Endothelial cell (in vitro differentiated cells): Measurements from ENCODE around the gene ZFYVE19. TPM values are rescaled to one million over a fixed set of nuclear protein-coding genes. Genes with fewer than 3 reads are reported as not detected.

ENCODE experiments used
- DNase-seq: peaks from one replicate; pipeline ENCODE4 v3.0.0; 2021; ENCODE audit warnings: low spot score
- H3K27ac Mint-ChIP-seq: one replicate; pipeline ENCODE4 v1.8.0; 2021; ENCODE audit warnings: mixed read lengths, inconsistent platforms; ENCODE audit not compliant: unreplicated experiment
- H3K27me3 Mint-ChIP-seq: one replicate; pipeline ENCODE4 v1.8.0; 2021; ENCODE audit warnings: mild to moderate bottlenecking, moderate library complexity, mixed read lengths, inconsistent platforms; ENCODE audit not compliant: unreplicated experiment
- H3K36me3 Mint-ChIP-seq: one replicate; pipeline ENCODE4 v1.8.0; 2021; ENCODE audit warnings: mild to moderate bottlenecking, low read depth, mixed read lengths, inconsistent platforms; ENCODE audit not compliant: unreplicated experiment
- H3K4me1 Mint-ChIP-seq: one replicate; pipeline ENCODE4 v1.8.0; 2021; ENCODE audit warnings: mild to moderate bottlenecking, mixed read lengths, inconsistent platforms; ENCODE audit not compliant: unreplicated experiment
- H3K4me3 Mint-ChIP-seq: one replicate; pipeline ENCODE4 v1.8.0; 2021; ENCODE audit warnings: mild to moderate bottlenecking, mixed read lengths, inconsistent platforms; ENCODE audit not compliant: unreplicated experiment
- H3K9me3 Mint-ChIP-seq: one replicate; pipeline ENCODE4 v1.8.0; 2021; ENCODE audit warnings: mixed read lengths, inconsistent platforms; ENCODE audit not compliant: unreplicated experiment
- total RNA-seq: library from RNA; stranded (reverse); fragmentation: NEBNext Ultra II Directional; extraction: Animal tissue kit (Norgen Biotek cat#: 25700); gene quantifications from one replicate; pipeline ENCODE4 v1.2.1, GENCODE V29; 2021; ENCODE audit not compliant: unreplicated experiment
- TF ChIP-seq, protein P1 (sequence below): fragments of 200-600 bp; sonication (generic); IDR thresholded peaks from one replicate; pipeline ENCODE4 v1.5.0; 2021; ENCODE audit warnings: antibody characterized with exemption; ENCODE audit not compliant: unreplicated experiment

ZFYVE19 gene
- total RNA-seq, 1 donor from 2014 or later = 31.5 TPM

DNA sequence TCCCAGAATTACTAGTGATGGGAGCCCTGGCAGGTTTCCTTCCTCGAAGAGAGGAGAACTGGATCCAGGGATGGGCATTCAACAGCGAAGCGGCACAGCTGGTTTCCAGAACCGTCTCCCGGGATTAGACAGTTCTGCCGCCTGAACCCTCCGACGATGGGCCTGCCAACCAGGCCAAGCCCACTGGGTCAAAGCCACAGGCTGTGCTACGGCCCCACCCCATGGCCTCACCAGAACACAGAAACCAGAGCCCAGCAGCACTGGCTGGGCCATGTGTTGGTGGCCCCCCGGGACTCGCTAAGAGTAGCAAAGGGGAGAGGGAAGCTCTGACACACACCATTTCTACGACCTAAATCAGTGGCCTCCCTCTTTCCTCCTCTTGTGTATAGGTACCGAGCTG, 34.9 kb upstream of the ZFYVE19 start:
- Mint-ChIP-seq H3K27ac (no peak overlapping the region), H3K9me3 (no peaks in the 10 kb centered on the region), H3K4me1 (no peaks in the 10 kb centered on the region), H3K27me3 (peaks cover 10% of the 10 kb centered on the region), H3K4me3 (no peak overlapping the region), H3K36me3 (peaks cover 25% of the 10 kb centered on the region)
- no peak for DNase-seq
- TF ChIP-seq, protein P1, sequence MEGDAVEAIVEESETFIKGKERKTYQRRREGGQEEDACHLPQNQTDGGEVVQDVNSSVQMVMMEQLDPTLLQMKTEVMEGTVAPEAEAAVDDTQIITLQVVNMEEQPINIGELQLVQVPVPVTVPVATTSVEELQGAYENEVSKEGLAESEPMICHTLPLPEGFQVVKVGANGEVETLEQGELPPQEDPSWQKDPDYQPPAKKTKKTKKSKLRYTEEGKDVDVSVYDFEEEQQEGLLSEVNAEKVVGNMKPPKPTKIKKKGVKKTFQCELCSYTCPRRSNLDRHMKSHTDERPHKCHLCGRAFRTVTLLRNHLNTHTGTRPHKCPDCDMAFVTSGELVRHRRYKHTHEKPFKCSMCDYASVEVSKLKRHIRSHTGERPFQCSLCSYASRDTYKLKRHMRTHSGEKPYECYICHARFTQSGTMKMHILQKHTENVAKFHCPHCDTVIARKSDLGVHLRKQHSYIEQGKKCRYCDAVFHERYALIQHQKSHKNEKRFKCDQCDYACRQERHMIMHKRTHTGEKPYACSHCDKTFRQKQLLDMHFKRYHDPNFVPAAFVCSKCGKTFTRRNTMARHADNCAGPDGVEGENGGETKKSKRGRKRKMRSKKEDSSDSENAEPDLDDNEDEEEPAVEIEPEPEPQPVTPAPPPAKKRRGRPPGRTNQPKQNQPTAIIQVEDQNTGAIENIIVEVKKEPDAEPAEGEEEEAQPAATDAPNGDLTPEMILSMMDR = no peak

DNA sequence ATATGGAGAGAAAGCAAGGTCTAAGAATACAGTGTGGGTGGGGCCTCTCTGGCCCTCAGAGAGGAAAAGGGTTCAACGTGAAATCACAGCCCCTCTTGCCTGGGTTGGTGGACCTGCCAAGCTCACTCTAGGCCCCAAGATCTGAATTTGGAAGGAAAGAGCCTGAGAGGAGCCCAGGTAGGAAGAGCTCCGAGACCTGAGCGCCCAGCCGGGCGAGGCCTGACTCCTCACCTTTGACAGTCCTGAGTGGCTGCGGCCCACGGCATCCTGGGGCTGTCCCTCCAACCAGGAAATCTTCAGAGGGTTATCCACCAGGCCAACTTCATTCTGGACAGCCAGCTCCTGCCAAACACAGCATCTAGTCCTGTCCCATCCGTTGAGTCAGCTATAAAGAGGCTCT, 33.4 kb upstream of the ZFYVE19 start:
- no peak for DNase-seq
- H3K4me3 Mint-ChIP-seq = no peak overlapping the region
- peaks cover 28% of the 10 kb centered on the region for H3K36me3 Mint-ChIP-seq
- H3K27me3 Mint-ChIP-seq = peaks cover 10% of the 10 kb centered on the region
- H3K27ac Mint-ChIP-seq = no peak overlapping the region
- no peaks in the 10 kb centered on the region for H3K9me3 Mint-ChIP-seq
- TF ChIP-seq, protein P1 = no peak
- H3K4me1 Mint-ChIP-seq = no peaks in the 10 kb centered on the region

DNA sequence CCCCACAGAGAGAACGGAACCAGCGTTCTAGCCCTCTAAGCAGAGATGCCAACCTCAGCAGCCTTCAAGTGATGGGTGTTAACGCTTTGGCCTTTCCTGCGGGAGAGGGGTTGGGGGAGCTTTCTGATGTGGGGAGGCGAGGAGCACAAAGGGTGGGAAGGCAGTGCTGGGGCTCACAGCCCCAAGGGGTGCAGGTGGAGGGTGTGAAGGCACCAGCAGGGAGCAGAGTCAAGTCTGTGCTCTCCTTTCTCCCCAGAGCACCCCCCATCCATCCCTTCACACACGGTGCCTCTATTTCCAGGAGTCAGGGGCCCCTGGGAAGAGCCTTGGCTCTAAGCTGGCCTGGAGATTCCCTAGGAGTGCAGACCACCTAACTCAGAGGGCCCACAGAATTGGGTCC, 33.0 kb upstream of the ZFYVE19 start:
- no peak for DNase-seq
- H3K36me3 Mint-ChIP-seq = peaks cover 29% of the 10 kb centered on the region
- peaks cover 10% of the 10 kb centered on the region for H3K27me3 Mint-ChIP-seq
- H3K9me3 Mint-ChIP-seq = no peaks in the 10 kb centered on the region
- H3K27ac Mint-ChIP-seq = no peak overlapping the region
- H3K4me1 Mint-ChIP-seq = no peaks in the 10 kb centered on the region
- no peak overlapping the region for H3K4me3 Mint-ChIP-seq
- TF ChIP-seq, protein P1 = no peak

DNA sequence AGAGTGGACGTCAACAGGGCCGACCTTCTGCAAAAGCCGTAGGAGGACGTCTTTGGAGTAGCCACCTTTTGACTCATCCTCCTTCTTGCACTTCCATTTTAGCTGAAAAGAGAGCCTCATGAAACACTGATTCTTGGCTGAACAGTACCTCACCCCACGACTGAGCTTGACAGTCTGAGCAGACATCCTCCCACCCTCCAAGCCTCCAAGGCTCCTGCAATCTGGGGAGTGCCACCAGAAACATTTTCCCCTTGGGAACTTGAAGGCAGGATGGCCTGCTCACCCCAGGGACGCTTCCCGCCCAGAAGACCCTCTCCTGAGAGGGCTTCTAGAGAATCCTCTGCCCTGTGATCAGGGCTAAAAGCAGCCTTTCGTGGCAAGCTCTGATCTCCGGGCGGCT, 31.9 kb upstream of the ZFYVE19 start:
- H3K27ac Mint-ChIP-seq = no peak overlapping the region
- peak overlapping the region; percentile 38 for H3K4me3 Mint-ChIP-seq
- no peaks in the 10 kb centered on the region for H3K9me3 Mint-ChIP-seq
- peaks cover 35% of the 10 kb centered on the region for H3K36me3 Mint-ChIP-seq
- DNase-seq = no peak
- TF ChIP-seq, protein P1 = no peak
- no peaks in the 10 kb centered on the region for H3K4me1 Mint-ChIP-seq
- peaks cover 10% of the 10 kb centered on the region for H3K27me3 Mint-ChIP-seq

DNA sequence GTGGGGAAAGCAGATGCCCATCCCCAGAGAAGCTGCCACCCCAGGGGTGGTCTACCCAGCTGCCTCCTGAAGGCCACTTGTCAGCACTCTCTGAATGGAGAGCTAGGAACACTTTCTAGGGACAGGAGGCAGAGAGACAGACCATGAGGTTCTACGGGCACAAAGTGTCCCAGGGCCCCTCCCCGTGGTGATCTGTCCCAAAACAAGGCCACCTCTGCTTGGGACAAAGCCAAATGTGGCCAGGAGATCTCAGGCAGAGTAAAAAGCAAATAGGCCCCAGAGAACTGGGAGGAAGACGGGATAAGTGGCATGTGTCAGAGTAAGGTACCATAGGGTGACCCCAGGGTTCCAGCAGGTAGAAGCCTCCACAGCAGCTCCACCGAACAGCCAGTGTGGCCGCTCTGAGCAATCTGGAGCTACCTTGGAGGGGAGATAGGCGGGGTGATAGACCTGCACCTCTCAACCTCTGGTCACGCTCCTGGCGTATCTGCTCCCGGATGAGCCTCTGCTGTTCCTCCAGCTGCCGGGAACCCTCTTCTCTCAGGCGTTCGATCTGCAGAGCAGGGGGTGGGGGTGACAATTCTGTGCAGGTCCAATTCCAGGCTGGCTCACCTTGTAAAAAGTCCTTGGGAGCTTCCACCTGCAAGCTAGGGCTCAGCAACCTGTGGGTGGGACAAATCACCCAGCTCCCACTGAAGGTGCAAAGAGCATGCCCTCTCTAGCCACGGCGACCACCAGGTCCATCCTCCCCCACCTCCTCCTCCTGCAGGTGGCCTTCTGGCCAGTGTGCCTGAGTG, 31.0 kb upstream of the ZFYVE19 start:
- H3K27ac Mint-ChIP-seq = no peak overlapping the region
- TF ChIP-seq, protein P1 = no peak
- H3K36me3 Mint-ChIP-seq = peaks cover 38% of the 10 kb centered on the region
- DNase-seq = no peak
- no peak overlapping the region for H3K4me3 Mint-ChIP-seq
- no peaks in the 10 kb centered on the region for H3K4me1 Mint-ChIP-seq
- no peaks in the 10 kb centered on the region for H3K9me3 Mint-ChIP-seq
- H3K27me3 Mint-ChIP-seq = peaks cover 7% of the 10 kb centered on the region
